ENCODE measurements around the gene BLMH.

BLMH gene

GRCh38 chr17:30309591-30309990 lies 17.8 kb upstream of the BLMH start:
- TF ChIP-seq CTCF (IDR thresholded peaks at IDR 0.05; ENCODE audit: low read depth, low read length, missing control alignments) = no peak
- no peak for DNase-seq (ENCODE audit: extremely low read depth, low read depth)

GRCh38 chr17:30308406-30308805 lies 16.7 kb upstream of the BLMH start:
- no peak overlapping the region for H3K4me3 ChIP-seq (replicated peaks; ENCODE audit: low read depth, low read length)
- no peak for TF ChIP-seq CTCF (IDR thresholded peaks at IDR 0.05; ENCODE audit: low read depth, low read length, missing control alignments)
- no peak for DNase-seq (ENCODE audit: extremely low read depth, low read depth)

More at GRCh38 chr17:30309591-30309990, 17.8 kb upstream of the BLMH start:
- H3K4me3 ChIP-seq (replicated peaks; ENCODE audit: low read depth, low read length) = no peak overlapping the region

DNA sequence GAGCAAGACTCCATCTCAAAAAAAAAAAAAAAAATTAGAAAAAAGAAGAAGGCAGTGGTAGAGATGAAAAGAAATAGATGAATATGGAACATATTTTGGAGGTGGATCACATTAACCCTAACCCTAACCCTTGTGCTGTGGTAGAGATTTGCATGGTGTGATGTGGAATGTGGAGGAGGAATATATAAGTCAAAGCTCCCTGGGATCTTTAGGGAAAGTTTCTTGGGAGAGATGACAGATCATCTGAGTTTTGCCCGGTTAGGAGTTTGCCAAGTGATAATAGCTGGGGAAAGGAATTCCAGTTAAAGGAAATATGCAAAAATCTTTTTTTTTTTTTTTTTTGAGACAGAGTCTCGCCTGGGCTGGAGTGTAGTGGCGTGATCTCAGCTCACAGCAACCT lies 13.0 kb upstream of the BLMH start:
- TF ChIP-seq CTCF (IDR thresholded peaks at IDR 0.05; ENCODE audit: low read depth, low read length, missing control alignments) = no peak
- H3K4me3 ChIP-seq (replicated peaks; ENCODE audit: low read depth, low read length) = no peak overlapping the region
- no peak for DNase-seq (ENCODE audit: extremely low read depth, low read depth)

DNA sequence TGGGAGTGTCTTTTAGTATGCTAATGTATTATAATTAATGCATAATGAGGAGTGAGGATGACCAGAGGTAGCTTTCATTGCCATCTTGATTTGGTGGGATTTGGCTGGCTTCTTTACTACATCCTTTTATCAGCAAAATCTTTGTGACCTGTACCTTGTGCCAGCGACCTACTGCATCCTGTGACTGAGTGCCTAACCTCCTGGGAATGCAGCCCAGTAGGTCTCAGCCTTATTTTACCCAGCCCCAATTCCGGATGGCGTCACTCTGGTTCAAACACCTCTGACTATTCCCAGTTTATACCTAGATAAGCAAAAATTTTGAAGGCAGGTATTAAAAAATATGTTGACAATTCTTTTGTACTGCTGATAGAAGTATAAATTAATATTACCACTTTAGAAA lies 10.5 kb upstream of the BLMH start:
- TF ChIP-seq CTCF (IDR thresholded peaks at IDR 0.05; ENCODE audit: low read depth, low read length, missing control alignments) = no peak
- no peak for DNase-seq (ENCODE audit: extremely low read depth, low read depth)
- no peak overlapping the region for H3K4me3 ChIP-seq (replicated peaks; ENCODE audit: low read depth, low read length)

DNA sequence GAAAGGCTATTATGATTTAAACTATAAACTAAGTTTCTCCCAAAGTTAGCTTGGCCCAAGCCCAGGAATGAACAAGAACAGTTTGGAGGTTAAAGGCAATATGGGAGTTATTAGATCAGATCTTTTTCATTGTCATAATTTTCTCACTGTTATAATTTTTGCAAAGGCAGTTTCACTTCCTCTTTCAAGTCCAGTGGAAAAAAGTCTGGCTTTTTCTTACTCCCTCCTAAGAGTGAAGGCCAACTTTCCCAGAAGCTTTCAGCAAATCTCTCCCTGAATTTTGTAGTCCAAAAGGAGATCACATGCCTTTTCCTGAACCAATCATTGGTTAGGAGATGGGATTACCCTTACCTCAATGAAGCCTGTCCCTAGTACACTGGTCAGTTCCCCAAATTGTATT lies 9.1 kb upstream of the BLMH start:
- no peak for TF ChIP-seq CTCF (IDR thresholded peaks at IDR 0.05; ENCODE audit: low read depth, low read length, missing control alignments)
- no peak for DNase-seq (ENCODE audit: extremely low read depth, low read depth)
- no peak overlapping the region for H3K4me3 ChIP-seq (replicated peaks; ENCODE audit: low read depth, low read length)

GRCh38 chr17:30299000-30299399 lies 7.3 kb upstream of the BLMH start:
- H3K4me3 ChIP-seq (replicated peaks; ENCODE audit: low read depth, low read length) = no peak overlapping the region
- peak; percentile 8 for TF ChIP-seq CTCF (IDR thresholded peaks at IDR 0.05; ENCODE audit: low read depth, low read length, missing control alignments)
- DNase-seq (ENCODE audit: extremely low read depth, low read depth) = no peak

DNA sequence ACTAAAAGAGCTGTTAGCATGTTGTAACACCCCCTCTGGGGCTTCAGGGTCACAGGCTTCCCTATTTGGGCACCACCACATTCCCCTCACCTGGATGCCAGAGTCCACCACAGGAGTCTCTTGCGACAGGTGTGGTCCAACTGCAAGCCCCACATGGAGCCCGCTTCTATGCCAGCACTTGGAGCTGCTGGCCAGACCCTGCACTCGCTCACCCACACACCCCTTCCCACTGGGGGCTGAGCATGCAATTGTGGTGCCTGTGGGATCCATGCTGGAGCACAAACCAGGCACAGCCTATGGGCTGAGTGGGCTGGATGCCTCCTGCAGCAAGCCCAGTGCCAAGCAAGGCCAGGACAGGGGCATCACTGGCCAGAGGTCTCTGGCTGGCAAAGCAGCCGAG lies 6.0 kb upstream of the BLMH start:
- TF ChIP-seq CTCF (IDR thresholded peaks at IDR 0.05; ENCODE audit: low read depth, low read length, missing control alignments) = no peak
- DNase-seq (ENCODE audit: extremely low read depth, low read depth) = no peak
- H3K4me3 ChIP-seq (replicated peaks; ENCODE audit: low read depth, low read length) = no peak overlapping the region

All from HFF-Myc (cell line).